Vagina (tissue), 2 donors: Measurements from ENCODE around the gene PTGES. TPM values are rescaled to one million over a fixed set of nuclear protein-coding genes. Genes with fewer than 3 reads are reported as not detected.

Experiments
- DNase-seq, 2 donors: peaks; one replicate each; pipeline ENCODE4 v3.0.0-alpha.2; 2017; ENCODE audit errors: extremely low spot score in 2 of 2
- H3K27ac ChIP-seq: fragments of 200-600 bp; sonication (generic); one replicate; pipeline ENCODE4 v1.5.1; 2019
- H3K27me3 ChIP-seq: fragments of 200-600 bp; sonication (generic); one replicate; pipeline ENCODE4 v1.5.1; 2019
- H3K36me3 ChIP-seq, 2 donors: fragments of 200-600 bp; sonication (generic); one replicate each; pipeline ENCODE4 v1.5.1; 2017 to 2019
- H3K4me1 ChIP-seq: fragments of 200-600 bp; sonication (generic); one replicate; pipeline ENCODE4 v1.5.1; 2019
- H3K4me3 ChIP-seq, 2 donors: fragments of 200-600 bp; sonication (generic); 1 replicate in 1 of 2; 2 replicates in 1 of 2; pipeline ENCODE4 v1.5.1; 2016 to 2019
- H3K9me3 ChIP-seq: fragments of 200-600 bp; sonication (generic); one replicate; pipeline ENCODE4 v1.5.1; 2019
- CTCF ChIP-seq, 3 experiments: fragments of 450-650 bp in 2 of 3; fragments of 200-600 bp in 1 of 3; sonication (generic) in 1 of 3; IDR thresholded peaks; one replicate each; pipeline ENCODE4 v1.5.1; 2017 to 2019; ENCODE audit warnings: antibody characterized with exemption in 3 of 3, mild to moderate bottlenecking in 2 of 3, moderate library complexity in 2 of 3
- POLR2A ChIP-seq, 2 donors: fragments of 450-650 bp; IDR thresholded peaks; one replicate each; pipeline ENCODE4 v1.6.1; 2017; ENCODE audit warnings: antibody characterized with exemption in 2 of 2, mild to moderate bottlenecking in 2 of 2, moderate library complexity in 2 of 2
- POLR2AphosphoS5 ChIP-seq, 2 donors: sonication (generic); formaldehyde crosslinking; IDR thresholded peaks; one replicate each; pipeline ENCODE4 v1.9.0; 2017; ENCODE audit warnings: antibody characterized with exemption in 2 of 2, mild to moderate bottlenecking in 2 of 2, low read depth in 1 of 2; ENCODE audit not compliant: insufficient read depth in 1 of 2
- intact Hi-C: fragments of 100-400 bp; cut with DNase I; formaldehyde crosslinking; loops from one replicate; pipeline ENCODE4 v1.15.1; 2023
- total RNA-seq: library from RNA; depleted of rRNA; stranded (reverse); fragments of >200 nt; gene quantifications from one replicate; pipeline ENCODE4 v1.2.3, GENCODE V29; 2016

Gene PTGES
- total RNA-seq, 1 donor from 2014 or later, result 18.9 TPM

DNA sequence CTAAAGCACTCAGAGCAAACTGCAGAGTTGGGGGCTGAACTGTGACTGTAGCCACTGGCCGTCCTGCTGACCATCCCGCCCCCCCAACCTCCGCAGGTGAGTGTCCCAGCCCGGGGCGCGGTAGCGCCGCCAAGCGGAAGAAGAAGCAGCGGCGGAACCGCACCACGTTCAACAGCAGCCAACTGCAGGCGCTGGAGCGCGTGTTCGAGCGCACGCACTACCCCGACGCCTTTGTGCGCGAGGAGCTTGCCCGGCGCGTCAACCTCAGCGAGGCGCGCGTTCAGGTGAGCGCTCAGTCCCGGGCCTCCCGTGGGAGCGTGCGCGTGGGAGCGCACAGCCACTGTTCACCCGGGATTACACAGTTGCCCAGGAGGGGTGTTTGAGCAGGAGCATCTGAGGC lies 33.7 kb downstream of the PTGES start:
- no peak for DNase-seq
- H3K27ac ChIP-seq, result no peak overlapping the region
- TF ChIP-seq CTCF (IDR thresholded peaks at IDR 0.05) (no peak), POLR2A (IDR thresholded peaks at IDR 0.05) (no peak), POLR2AphosphoS5 (IDR thresholded peaks at IDR 0.05; ENCODE audit: insufficient read depth in 1 of 2, low read depth in 1 of 2) (no peak)
- H3K27me3 ChIP-seq, result no peaks in the 10 kb centered on the region
- no peak overlapping the region for H3K4me3 ChIP-seq
- peaks cover 16% of the 10 kb centered on the region for H3K4me1 ChIP-seq
- intact Hi-C loops, result loop anchor here (10.0 kb wide), 1 partner anchor 594 kb away; no protein-coding TSS in a partner anchor
- no peaks in the 10 kb centered on the region for H3K36me3 ChIP-seq
- no peaks in the 10 kb centered on the region for H3K9me3 ChIP-seq

GRCh38 chr9:129718647-129719046 lies 34.2 kb downstream of the PTGES start:
- TF ChIP-seq CTCF (IDR thresholded peaks at IDR 0.05) (no peak), POLR2A (IDR thresholded peaks at IDR 0.05) (no peak), POLR2AphosphoS5 (IDR thresholded peaks at IDR 0.05; ENCODE audit: insufficient read depth in 1 of 2, low read depth in 1 of 2) (no peak)
- intact Hi-C loops, result loop anchor here (10.0 kb wide), 1 partner anchor 594 kb away; no protein-coding TSS in a partner anchor
- H3K27me3 ChIP-seq, result no peaks in the 10 kb centered on the region
- H3K4me1 ChIP-seq, result peaks cover 20% of the 10 kb centered on the region
- no peak overlapping the region for H3K27ac ChIP-seq
- H3K9me3 ChIP-seq, result no peaks in the 10 kb centered on the region
- H3K4me3 ChIP-seq, result no peak overlapping the region
- no peaks in the 10 kb centered on the region for H3K36me3 ChIP-seq
- no peak for DNase-seq

GRCh38 chr9:129717991-129718390 lies 34.9 kb downstream of the PTGES start:
- Histone ChIP-seq H3K9me3 (no peaks in the 10 kb centered on the region), H3K4me1 (peaks cover 25% of the 10 kb centered on the region), H3K27me3 (no peaks in the 10 kb centered on the region), H3K27ac (no peak overlapping the region), H3K36me3 (no peaks in the 10 kb centered on the region), H3K4me3 (no peak overlapping the region)
- no peak for DNase-seq
- intact Hi-C loops, result loop anchor here (10.0 kb wide), 1 partner anchor 593 kb away; no protein-coding TSS in a partner anchor
- TF ChIP-seq POLR2AphosphoS5 (IDR thresholded peaks at IDR 0.05; ENCODE audit: insufficient read depth in 1 of 2, low read depth in 1 of 2) (no peak), POLR2A (IDR thresholded peaks at IDR 0.05) (no peak), CTCF (IDR thresholded peaks at IDR 0.05) (no peak)

- no peak for TF ChIP-seq CTCF (IDR thresholded peaks at IDR 0.05)
- TF ChIP-seq POLR2A (IDR thresholded peaks at IDR 0.05), result no peak
- no peak for TF ChIP-seq POLR2AphosphoS5 (IDR thresholded peaks at IDR 0.05; ENCODE audit: insufficient read depth in 1 of 2, low read depth in 1 of 2)
- DNase-seq, result no peak
- Histone ChIP-seq H3K27ac (no peak overlapping the region), H3K27me3 (no peaks in the 10 kb centered on the region), H3K4me3 (no peak overlapping the region), H3K36me3 (no peaks in the 10 kb centered on the region), H3K9me3 (no peaks in the 10 kb centered on the region), H3K4me1 (peaks cover 41% of the 10 kb centered on the region)
- intact Hi-C loops, result loop anchor here (10.0 kb wide), 1 partner anchor 591 kb away; no protein-coding TSS in a partner anchor
Measured at GRCh38 chr9:129716091-129716490, 36.8 kb downstream of the PTGES start.

- intact Hi-C loops, result loop anchor here (10.0 kb wide), 1 partner anchor 590 kb away; no protein-coding TSS in a partner anchor
- no peaks in the 10 kb centered on the region for H3K9me3 ChIP-seq
- H3K4me3 ChIP-seq, result no peak overlapping the region
- peak overlapping the region; percentile 76 for H3K27ac ChIP-seq
- no peak for DNase-seq
- H3K36me3 ChIP-seq, result no peaks in the 10 kb centered on the region
- no peaks in the 10 kb centered on the region for H3K27me3 ChIP-seq
- peaks cover 41% of the 10 kb centered on the region for H3K4me1 ChIP-seq
- no peak for TF ChIP-seq POLR2A (IDR thresholded peaks at IDR 0.05)
- TF ChIP-seq POLR2AphosphoS5 (IDR thresholded peaks at IDR 0.05; ENCODE audit: insufficient read depth in 1 of 2, low read depth in 1 of 2), result no peak
- no peak for TF ChIP-seq CTCF (IDR thresholded peaks at IDR 0.05)
Measured at GRCh38 chr9:129714511-129715061, 38.3 kb downstream of the PTGES start.
